DMS53 (cell line): ENCODE data around the gene MUC5B.
A peak's percentile ranks its signal among the peaks of the same experiment; 100 is the strongest.

Source experiments
- DNase-seq: peaks from one replicate; lab custom pipeline; 2025; lab: John Stamatoyannopoulos, UW

The MUC5B gene

DNA sequence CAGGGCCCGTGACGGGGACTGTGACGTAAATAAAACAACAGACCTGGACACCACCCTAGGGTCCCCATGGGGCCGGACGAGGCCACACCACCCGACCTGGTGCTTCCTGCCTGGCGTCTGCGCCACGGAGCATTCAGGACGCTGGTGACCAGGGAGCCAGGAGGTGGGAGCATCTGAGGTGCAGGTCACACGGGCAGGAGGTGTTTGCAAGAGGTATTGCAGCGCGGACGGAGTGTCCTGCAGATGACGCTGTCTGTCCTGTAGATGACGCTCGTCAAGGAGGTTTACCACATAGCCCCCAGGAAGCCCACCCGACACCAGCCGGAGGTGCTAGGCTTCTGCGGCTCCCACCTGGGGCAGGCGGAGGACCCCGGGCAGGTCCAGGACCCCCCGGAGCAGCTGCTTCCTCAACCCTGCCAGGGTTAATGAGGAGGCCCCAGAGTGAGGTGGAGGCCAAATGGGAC lies 986 bp upstream of the MUC5B start:
- DNase-seq: peak; percentile 57

DNA sequence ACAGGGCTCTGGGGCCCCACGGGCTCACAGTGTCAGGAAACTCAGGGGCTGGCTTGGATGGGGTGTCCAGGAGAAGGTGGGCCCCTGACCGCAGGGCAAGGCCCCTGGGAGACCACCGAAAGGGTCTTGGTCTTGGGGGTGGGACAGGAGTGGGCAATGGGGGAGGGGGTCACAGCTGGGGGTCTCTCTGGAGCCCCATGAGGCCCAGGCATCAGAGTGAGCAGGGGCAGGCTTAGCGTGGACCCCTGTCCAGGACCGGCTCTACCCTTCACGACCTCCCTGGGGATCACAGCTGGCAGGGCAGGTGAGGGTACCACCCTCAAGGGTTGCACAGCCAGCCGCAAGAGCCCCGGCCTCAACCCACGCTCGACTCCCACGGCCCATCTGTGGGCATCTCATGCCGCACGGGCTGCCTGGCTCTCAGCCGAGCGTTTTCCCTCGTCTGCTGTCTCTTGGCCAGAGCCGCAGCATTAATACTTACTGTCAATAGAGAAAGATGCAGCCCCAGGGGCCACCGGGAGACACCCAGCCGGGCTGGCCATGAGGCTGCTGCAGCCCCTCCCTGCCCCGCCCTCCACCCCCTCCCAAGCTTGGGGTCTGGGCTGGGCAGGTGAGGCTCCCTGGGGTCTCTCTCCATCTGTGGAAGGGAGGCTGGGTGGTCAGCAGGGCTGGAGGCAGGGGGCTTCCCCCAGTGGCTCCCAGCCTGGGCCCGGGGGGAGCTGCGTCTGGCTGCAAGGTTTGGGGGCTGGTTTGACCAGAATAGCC lies 662 bp downstream of the MUC5B start:
- peak; percentile 37 for DNase-seq

DNA sequence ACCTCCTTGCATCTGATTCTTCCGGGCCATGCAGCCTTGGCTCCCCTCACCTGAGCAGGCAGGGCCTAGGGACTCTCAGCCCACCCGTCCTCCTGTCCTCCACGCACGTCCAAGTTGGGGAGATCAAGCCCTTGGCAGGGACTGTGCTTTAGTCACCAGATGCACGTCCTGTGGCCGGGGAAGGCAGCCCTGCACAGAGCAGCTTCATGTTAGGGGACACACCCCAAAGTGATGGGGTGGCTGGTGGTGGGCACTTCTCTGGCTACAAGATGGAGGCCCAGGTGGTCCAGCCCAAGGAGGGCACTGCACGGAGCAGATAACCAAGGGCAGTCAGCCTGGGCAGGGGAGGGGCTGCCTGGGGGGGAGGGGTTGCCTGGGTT lies 1.2 kb downstream of the MUC5B start:
- no peak for DNase-seq

DNA sequence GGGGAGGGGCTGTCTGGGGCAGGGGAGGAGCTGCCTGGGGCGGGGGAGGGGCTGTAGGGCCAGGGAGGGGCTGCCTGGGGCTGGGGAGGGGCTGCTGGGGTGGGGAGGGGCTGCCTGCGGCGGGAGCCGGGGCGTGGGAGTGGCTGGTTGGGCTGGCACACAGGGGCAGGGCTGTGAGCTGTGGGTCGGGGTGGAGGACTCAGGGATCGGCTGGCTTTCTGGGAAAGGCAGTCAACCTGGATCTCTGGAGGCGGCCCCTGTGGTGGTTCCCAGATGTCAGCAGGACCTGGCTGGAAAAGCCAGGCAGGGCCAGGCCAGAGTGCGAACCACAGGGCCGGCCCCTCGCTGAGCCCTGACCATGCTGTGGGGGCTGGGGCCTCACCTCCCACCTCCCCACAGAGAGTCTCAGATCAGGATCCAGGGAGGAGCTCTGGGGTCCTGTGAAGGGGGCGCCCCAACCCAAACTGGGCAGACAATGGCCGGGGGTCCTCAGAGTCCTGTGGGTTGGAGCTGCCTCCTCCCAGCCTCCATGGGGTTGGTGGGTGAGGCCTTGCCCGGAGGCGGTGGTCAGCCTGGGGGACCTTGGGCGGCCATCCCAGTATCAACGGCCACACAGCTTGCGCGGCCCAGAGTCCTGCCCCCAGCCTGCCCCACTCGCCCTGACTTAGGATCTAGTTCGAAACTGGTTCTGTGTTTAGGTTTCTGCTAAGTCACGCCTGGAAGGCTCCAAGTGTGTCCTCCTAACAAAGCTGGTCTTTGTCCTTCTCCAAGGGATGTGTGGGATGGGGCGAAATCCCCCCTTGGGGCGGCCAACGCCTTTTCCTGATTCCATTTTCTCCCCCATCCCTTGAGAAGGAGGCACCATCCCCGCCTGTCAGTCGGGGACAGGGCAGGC lies 1.9 kb downstream of the MUC5B start:
- no peak for DNase-seq

DNA sequence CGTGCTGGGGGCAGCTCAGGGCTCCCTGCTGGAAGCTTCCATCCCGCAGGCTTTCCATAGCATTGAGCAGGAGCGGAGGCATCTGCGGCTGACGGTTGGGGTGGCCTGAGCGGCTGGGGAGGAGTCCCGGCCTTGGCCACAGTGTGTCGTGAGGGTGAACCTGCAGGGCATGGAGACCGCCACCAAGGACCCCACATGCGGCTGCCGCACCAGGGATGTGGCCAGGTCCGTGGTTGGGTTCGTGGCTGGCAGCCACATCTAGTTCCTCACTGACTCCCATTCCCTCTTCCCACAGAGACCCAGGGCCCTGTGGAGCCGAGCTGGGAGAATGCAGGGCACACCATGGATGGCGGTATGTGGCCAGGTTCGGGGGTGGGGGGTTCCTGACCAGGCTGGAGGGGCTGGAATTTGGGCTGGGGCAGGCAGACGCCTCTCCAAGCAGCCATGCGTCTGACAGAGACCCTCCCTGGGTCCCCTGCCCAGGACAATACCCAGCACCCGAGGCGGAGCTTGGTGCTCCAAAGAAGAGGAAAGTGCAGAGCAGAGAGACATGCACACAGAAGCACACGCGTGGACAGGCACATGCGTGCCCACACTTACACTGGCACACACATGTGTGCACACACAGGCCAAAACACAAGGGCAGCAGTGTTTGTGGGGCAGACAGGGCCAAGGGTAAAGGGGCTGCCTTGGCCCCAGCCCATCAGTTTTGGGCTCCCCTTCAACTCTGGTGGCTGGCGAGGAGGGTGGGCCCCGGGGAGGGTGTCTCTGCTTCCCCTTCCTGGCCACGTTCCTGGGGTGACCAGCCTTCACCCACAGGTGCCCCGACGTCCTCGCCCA lies 2.7 kb downstream of the MUC5B start:
- no peak for DNase-seq

DNA sequence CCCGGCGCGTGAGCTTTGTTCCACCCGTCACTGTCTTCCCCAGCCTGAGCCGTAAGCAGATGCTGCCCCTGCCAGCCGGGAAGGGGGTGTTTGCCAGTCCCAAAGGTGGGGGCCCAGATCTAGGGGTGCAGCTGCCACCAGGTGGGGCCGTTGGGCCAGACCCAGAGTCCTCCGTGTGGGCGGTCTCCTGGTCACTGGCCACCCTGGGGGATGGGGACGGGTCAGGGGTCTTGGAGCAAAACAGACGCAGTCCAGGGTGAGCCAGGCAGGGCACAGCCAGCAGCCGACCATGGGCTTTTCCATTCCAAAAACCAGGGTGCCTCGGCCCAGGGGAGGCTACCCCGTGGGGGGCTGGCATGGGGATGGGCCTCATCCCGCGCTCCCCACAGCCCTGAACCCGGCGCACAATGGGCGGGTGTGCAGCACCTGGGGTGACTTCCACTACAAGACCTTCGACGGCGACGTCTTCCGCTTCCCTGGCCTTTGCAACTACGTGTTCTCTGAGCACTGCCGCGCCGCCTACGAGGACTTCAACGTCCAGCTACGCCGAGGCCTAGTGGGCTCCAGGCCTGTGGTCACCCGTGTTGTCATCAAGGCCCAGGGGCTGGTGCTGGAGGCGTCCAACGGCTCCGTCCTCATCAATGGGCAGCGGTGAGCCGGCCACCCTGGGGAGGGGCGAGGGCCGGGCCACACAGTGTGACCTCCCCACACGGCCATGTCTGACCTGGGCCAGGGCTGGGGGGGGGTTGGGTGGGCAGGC lies 3.5 kb downstream of the MUC5B start:
- DNase-seq: no peak

DNA sequence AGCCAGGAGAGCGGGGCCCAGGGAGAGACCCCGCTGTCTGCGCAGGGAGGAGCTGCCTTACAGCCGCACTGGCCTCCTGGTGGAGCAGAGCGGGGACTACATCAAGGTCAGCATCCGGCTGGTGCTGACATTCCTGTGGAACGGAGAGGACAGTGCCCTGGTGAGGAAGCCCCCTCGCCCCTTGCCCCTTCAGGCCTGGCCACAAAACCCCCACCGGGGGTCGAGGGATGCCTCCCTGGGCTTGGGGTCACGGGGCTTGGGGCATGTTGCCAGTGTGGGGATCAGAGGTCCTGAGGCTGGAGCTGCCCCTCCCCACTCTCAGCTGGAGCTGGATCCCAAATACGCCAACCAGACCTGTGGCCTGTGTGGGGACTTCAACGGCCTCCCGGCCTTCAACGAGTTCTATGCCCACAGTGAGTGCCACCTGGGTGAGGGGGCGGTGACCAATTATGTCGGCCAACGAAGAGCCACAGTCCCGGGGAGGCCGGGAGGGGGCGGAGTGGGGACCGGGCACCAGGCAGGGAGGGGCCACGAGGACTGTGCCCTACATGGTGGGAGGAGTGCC lies 4.2 kb downstream of the MUC5B start:
- DNase-seq: peak; percentile 55

DNA sequence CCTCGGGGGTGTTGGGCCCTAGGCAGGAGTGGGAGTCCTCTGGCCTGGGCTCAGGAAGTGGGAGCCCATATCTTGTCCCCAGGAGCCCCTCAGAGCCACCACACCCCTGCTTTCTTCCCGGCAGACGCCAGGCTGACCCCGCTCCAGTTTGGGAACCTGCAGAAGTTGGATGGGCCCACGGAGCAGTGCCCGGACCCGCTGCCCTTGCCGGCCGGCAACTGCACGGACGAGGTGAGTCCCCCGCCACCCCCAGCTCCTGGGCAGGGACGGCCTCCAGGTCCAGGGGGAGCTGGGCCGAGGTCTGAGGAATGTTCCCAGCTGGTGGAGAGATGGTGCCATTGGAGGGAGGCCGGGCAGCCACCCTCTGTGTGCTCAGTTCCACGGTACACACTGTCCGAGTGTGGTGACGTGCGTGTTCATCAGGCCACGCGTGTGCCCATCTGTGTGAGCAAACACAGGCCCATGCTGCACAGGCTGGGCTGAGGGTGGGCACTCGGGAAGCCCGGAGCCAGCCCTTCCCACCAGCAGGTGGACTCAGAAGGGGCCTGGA lies 4.8 kb downstream of the MUC5B start:
- no peak for DNase-seq

DNA sequence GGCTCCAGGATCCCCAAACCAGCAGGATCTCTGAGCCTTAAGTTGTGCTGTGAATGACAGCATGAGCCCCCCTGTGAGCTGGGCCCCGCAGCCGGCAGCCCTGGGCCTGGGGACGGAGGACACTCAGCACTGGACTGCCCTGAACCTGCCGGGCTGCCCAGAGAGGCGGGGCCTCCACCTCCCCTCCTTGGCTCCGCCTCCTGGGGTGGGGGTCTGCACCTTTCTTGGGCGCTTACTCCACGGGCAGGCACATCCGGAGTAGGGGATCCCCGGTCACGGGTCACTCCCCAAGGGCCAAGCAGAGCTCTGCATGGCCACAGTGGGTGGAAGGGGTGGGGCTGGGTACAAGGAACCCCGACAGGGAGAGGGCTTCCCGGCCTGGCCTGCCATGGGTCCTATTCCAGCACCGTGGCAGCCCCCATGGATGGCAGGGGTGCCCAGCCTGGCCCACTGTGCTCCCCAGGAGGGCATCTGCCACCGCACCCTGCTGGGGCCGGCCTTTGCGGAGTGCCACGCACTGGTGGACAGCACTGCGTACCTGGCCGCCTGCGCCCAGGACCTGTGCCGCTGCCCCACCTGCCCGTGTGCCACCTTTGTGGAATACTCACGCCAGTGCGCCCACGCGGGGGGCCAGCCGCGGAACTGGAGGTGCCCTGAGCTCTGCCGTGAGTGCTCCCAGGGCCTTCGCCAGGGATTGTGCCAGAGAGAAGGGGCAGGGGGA lies 5.4 kb downstream of the MUC5B start:
- DNase-seq: no peak

DNA sequence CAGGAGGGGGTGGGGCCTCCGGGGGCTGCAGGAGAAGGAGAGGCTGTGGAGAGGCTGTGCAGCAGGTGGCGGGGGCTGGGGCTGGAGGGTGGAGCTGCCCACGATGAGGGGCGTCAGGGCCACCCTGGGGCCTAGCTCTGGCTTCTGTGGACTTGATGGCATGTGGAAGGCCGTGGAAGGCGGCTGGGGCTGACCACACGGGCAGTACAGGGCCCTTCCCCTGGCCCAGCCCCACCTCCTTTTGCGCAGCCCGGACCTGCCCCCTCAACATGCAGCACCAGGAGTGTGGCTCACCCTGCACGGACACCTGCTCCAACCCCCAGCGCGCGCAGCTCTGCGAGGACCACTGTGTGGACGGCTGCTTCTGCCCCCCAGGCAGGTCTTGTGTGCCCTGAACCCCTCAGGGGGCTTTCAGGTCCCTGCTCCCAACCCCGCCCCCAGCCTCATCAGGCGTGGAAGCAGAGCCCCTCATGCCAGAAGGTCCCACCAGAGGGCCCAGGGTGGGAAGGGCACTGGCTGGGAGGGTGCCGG lies 6.1 kb downstream of the MUC5B start:
- DNase-seq: no peak

DNA sequence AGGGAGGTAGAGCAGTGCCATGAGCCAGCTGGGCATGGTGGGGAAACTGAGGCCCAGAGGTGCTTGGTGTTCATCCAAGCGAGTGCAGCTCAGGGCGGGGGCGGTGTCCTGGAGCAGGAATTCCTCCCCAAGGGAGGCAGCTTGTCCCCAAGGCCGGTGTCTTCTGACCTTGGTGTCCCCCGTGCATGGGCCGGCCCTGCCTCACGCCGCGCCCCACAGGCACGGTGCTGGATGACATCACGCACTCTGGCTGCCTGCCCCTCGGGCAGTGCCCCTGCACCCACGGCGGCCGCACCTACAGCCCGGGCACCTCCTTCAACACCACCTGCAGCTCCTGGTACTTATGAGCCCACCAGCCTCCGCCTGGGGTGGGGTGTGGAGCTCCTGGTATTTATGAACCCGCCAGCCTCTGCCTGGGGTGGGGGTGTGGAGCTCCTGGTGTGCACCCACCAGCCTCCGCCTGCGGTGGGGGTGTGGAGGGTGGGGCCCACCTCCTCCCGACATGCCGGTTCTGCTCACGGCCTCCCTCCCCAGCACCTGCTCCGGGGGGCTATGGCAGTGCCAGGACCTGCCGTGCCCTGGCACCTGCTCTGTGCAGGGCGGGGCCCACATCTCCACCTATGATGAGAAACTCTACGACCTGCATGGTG lies 6.7 kb downstream of the MUC5B start:
- DNase-seq: no peak

DNA sequence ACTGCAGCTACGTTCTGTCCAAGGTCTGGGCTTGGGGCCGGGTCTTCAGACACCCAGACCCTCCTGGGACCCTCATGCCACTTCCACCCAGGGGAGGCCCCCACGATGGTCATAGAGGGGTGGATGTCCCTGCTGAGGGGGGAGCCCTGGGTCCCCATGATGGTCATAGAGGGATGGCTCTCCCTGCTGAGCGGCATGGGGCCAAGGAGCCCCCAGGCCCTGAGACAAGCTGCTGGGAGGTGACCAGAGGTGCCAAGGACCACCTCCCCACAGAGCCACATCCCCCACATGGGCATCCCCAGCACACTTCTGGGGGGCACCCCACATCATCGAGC lies 7.2 kb downstream of the MUC5B start:
- DNase-seq: no peak

DNA sequence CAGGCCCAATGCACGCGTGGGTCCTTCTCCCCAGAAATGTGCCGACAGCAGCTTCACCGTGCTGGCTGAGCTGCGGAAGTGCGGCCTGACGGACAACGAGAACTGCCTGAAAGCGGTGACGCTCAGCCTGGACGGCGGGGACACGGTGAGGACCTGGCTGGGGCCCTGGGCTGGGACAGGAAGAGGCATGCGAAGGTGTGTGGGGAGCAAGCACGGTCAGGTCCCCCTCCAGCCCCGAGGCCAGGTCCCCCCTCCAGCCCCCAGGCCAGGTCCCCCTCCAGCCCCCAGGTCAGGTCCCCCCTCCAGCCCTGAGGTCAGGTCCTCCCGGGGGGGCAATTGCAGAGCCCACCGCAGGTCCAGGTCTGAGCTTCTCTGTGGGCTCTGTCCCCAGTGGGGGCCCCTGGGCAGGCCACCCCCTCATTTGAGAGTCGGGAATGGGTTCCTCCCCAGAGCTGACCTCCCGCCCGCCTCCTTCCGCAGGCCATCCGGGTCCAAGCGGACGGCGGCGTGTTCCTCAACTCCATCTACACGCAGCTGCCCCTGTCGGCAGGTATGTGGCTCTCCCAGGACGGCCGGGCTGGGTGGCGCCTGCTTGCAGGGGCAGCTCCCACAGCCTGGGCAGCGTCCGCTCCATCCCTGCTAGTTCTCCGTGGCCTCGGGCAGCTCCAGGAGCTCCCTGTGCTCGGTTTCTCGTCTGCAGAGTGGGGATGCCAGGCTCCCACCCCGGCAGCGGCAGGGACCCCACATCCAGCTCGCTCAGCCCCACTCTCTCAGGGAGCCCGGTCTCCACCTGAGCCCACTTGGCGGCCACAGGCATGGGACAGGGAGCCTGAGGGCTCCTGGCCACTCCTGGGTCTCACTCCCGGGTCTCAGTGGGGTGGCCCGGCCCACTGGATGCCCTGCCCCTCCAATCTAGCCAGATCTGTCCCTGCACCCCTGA lies 7.9 kb downstream of the MUC5B start:
- DNase-seq: peak; percentile 83

DNA sequence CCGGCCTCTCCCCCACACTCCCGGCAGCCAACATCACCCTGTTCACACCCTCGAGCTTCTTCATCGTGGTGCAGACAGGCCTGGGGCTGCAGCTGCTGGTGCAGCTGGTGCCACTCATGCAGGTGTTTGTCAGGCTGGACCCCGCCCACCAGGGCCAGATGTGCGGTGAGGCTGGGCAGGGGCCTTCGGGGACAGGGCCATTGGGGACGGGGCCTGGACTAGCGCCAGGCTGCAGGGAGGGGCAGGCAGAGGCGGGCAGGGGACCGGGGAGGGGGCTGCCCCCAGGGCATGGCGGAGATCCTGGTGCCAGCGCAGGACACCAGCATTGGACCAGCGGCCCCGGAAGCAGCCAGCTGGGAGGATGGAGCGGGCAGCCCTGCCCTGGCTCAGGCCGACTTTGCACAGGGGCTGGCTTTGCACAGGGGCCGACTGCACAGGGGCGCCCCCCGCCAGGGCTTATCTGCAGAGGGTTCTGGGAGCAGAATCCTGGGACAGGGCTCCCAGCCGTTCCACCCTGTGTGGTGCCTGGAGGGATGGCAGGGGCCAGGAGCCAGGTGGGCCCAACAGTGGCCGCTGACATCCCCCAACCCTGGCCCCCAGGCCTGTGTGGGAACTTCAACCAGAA lies 8.6 kb downstream of the MUC5B start:
- DNase-seq: peak; percentile 71

DNA sequence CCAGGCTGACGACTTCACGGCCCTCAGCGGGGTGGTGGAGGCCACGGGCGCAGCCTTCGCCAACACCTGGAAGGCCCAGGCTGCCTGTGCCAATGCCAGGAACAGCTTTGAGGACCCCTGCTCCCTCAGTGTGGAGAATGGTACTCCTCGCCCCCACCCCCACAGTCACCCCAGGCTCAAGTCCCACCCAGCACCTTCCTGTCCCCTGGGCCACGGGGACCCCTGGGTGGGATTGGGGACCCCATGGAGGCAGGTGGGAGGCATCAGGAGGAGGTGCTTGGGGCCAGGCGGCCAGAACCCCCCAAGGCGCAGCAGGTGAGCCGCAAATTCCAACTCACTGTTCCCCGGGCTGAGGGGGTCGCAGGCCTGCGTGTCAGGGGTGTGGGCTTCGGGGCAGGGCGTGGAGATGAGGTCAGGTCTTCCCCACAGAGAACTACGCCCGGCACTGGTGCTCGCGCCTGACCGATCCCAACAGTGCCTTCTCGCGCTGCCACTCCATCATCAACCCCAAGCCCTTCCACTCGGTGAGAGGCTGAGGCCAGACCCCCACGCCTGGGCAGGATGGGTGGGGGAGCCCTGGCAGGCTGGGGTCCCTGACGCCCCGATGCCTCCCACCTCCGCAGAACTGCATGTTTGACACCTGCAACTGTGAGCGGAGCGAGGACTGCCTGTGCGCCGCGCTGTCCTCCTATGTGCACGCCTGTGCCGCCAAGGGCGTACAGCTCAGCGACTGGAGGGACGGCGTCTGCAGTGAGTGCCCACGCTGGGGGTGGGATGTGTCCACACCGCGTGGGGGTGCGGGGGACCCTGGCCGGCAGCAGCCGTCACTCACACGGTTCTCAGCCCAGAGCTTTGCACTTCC lies 9.4 kb downstream of the MUC5B start:
- DNase-seq: no peak

DNA sequence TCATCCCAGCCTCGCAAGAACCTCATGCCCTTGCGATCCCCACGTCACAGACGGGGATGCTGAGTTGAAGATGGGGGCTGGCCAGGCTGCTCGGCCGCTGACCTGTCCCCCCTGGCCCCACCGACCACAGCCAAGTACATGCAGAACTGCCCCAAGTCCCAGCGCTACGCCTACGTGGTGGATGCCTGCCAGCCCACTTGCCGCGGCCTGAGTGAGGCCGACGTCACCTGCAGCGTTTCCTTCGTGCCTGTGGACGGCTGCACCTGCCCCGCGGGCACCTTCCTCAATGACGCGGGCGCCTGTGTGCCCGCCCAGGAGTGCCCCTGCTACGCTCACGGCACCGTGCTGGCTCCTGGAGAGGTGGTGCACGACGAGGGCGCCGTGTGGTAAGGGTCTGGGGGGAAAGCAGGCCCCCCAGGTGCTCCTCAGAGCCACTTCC lies 10.0 kb downstream of the MUC5B start:
- peak; percentile 55 for DNase-seq
